H54 (cell line): ENCODE results near the gene CCDC175.

Experiments used
- DNase-seq: peaks from one replicate; pipeline ENCODE4 v3.0.0; 2011; ENCODE audit warnings: low spot score, mixed read lengths; ENCODE audit not compliant: insufficient read length
- FAIRE-seq: peaks from 3 replicates; lab custom pipeline; 2011; peaks lifted over from hg19 to GRCh38; lab: Jason Lieb, UNC
- POLR2A ChIP-seq: IDR thresholded peaks from 2 replicates; pipeline ENCODE4 v1.6.1; 2011; ENCODE audit warnings: low read depth, mild to moderate bottlenecking, low read length

The CCDC175 gene

GRCh38 chr14:59482541-59483331 is 93.9 kb downstream of the CCDC175 start:
- TF ChIP-seq POLR2A: no peak
- DNase-seq (peak; percentile 32), FAIRE-seq (peak; percentile 53)

DNA sequence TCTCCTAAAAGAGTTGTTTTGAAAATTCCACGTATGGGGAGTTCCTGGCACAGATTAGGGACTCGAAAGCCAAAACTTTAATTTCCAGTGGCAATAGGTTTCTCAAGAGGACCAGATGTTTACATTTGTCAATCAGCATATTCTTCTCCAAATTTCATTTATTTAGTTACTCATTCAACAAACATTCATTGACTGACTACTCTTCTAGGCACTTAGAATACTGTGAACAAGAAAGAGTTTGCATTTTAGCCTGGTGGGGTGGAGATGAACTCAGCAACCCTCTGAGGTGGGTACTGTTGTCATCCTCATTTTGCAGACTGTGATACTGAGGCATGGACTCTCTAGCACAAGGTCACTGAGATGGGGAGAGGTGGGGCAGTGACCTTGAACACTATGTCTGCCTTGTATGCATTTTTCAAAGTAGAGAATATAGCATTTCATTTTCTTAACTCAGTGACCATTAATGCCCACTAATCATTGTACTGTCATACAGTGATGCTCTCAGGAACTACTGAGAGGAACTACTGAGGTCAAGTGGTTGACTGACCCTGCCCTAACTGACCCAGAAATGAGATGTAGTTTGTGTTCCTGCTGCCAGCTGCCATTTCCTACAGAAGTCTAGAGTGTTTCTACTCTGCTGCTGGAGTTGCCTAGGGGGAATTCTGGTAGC is 94.6 kb downstream of the CCDC175 start:
- TF ChIP-seq POLR2A: no peak
- DNase-seq (no peak), FAIRE-seq (no peak)

DNA sequence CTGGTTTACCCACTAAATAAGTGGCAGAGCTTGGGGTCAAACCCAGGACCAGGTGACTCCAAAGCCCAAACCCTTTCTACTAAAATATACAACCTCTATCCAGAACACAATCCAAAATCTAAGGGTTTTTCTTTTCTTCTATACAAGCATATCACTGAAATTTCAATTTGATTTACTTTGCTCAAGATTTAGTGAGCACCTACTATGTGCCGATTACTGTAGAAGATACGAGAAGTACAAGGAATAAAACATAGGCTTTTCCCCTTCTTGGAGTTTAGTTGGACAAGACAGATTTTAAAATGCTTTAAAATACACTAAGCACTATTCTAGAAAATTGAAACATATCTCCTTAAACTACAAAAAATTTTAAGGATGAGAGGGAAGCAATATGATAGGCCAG is 95.2 kb downstream of the CCDC175 start:
- TF ChIP-seq POLR2A: no peak
- no peak for FAIRE-seq
- no peak for DNase-seq

DNA sequence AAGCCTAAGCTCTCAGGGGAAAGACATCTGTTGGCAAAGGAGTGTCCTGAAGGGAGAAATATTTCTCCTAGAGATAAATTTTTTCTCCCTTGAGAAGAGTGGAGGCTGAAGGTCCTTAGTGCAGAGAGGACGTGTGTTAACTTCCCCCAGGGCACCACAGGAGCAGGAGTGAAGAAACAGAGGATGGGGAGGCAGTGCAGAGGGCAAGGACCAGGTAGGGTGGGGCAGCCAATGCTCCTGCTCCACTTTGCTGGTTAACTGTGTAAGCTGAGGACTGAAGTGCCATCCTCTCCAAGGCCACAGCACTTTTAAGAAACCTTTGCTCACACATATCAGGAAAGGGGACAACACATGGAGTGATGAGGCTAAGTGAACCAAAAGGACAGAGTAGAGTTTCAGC is 96.4 kb downstream of the CCDC175 start:
- no peak for TF ChIP-seq POLR2A
- DNase-seq (no peak), FAIRE-seq (no peak)

GRCh38 chr14:59478540-59478939 is 98.1 kb downstream of the CCDC175 start:
- no peak for TF ChIP-seq POLR2A
- DNase-seq (no peak), FAIRE-seq (no peak)

DNA sequence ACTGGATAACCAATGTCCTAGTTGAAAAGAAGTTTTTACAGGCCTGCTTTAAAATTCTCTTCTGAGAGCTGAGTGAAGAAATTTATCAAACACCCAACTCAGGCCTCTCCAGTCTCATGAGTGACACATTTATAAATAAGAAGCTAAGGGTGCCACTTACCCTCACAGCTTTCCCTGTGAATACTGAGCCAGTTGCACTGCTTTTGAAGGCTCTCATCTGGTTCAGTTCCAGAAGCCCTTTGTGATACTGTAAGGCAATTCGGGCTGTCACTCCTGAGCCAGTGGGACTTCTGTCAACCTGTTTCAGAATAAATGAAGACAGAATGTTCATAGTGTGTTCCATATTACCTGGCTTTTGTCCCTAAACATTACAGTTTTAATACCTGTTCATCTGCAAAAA is 100.9 kb downstream of the CCDC175 start:
- no peak for FAIRE-seq
- no peak for TF ChIP-seq POLR2A

DNA sequence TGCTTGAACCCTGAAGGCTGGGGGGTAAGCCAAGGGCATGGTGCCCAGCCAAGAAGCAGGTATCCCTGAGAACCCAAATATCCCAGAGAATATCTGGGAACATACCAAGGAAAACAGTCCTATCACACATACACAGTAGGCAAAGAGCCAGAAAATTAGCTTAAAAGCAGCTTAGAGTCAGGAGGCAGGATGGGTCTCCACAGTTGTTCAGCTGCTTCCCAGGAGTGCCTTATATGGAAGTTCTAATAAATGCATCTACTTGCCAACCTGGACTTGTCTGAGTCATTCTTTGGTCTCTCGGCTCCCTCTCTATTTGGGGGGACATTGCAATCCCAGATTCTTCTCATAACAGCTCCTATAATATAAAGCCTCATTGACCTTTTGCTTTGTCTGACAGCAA is 102.4 kb downstream of the CCDC175 start:
- no peak for DNase-seq
- FAIRE-seq: no peak
- no peak for TF ChIP-seq POLR2A

More for the DNA sequence above, 100.9 kb downstream of the CCDC175 start:
- DNase-seq: no peak

GRCh38 chr14:59465316-59466135 is 111.1 kb downstream of the CCDC175 start, which contains the start of gene GPR135:
GPR135 (minus strand) TSS chr14:59465380; CDS start chr14:59465226, 154 bp downstream.
- TF ChIP-seq POLR2A: no peak
- FAIRE-seq (no peak), DNase-seq (no peak)

DNA sequence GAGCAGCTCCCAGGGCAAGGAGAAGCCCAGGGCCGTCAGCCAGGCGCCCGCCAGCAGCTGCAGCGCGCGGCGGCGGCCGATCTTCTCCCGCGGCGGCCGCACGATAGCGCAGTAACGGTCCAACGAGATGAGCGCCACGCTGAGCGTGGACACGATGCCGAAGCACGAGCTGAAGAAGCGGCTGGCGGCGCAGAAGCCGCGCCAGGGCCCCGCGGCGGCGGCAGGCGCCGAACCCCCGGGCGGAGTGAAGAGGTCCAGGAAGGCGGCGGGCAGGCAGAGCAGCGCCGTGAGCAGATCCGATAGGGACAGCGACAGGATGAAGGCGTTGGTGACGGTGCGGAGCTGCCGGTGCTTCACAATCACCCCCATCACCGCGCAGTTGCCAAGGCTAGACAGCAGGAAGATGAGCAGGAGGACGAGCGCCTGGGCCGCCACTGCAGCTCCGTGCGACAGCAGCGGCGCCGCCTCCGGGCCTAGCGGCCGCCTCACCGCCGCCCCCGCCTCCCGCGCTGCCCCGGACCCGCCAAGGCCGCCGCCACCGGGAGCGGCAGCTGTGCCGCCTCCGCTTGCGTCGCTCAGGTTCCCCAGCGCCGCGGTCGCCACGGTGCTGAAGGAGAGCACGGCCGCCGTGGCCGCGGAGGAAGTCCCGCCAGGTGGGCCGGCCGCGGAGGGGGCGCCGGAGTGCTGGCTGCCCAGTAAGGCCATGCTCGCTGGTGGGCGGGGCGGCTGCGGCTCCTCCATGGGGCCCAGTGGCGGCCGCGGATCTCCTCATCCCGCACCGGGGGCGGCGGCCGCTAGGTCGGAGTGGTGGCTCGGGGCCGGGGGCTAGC is 111.9 kb downstream of the CCDC175 start:
- no peak for TF ChIP-seq POLR2A
- DNase-seq (no peak), FAIRE-seq (no peak)

DNA sequence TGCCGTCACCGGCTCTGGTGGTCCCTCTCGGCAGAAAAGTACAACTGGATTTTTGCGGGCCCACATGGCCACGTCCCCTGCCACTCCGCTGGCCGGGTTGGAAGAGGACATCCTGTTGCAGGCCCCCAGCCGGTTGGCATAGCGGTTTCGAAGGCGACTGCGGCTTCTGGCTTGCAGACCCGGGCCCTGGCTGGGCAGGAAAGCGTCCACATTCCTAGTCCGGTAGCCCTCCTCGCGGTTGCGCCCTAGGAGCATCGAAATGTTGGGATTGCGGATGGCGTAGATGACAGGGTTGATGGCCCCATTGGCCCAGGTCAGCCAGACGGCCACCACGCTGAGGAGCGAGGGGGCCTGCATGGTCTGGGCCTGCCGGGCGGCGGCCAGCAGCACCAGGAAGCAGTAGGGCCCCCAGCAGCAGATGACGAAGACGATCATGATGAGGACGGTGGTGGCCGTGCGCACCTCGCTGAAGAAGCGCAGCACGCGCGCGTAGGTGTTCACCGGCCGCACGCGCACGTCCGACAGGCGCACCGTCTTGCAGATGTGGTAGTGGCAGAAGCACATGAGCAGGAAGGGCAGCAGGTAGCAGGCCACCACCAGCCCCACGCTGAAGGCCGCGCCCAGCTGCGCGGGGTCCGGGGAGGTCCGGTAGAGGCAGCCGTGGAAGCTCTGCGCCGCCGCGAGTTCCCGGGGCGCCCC is 112.7 kb downstream of the CCDC175 start:
- no peak for TF ChIP-seq POLR2A
- FAIRE-seq: no peak
- no peak for DNase-seq

- DNase-seq (no peak), FAIRE-seq (no peak)
- no peak for TF ChIP-seq POLR2A
These were observed 114.7 kb downstream of the CCDC175 start for GRCh38 chr14:59461891-59462290.

DNA sequence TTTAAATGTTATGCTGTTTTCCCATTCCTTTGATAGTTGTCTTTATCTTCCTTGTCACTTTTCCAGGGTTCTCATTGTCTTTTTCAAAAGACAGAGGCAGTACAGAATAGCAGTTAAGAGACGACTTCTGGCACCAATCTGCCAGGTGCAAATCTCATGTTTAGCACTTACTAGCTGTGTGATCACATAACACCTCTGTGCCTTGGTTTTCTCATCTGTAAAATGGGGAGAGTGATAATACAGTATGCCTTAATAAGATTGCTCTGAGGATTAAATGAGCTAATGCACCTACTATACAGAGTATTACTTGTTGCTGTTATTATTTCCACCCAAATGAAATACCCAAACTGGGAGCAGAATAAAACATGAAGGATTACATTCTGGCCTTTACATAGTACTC is 116.2 kb downstream of the CCDC175 start:
- TF ChIP-seq POLR2A: no peak
- no peak for FAIRE-seq
- DNase-seq: no peak
